ENCODE data around the gene FGFR4. TPM values are rescaled to one million over a fixed set of nuclear protein-coding genes. Genes with fewer than 3 reads are reported as not detected.

Gene FGFR4
- total RNA-seq, 4 donors from 2014 or later: 2.1 to 4.5 (median 3.8) TPM

GRCh38 chr5:177085985-177086653, 596 bp upstream of the FGFR4 start:
- DNase-seq (ENCODE audit: extremely low spot score): no peak
- intact Hi-C loops (cut with DNase I): no loop called here
- Histone ChIP-seq H3K9me3 (no peaks in the 10 kb centered on the region), H3K36me3 (no peaks in the 10 kb centered on the region), H3K4me1 (peaks cover 14 to 33% (median 27%) of the 10 kb centered on the region in 4 donors), H3K4me3 (peak overlapping the region in 3 of 4 donors; percentile 48 to 60 (median 51)), H3K27me3 (peaks cover 0 to 73% (median 11%) of the 10 kb centered on the region in 4 donors), H3K27ac (replicated peaks in 1 of 4) (no peak overlapping the region)
- WGBS: 52% methylated on average over 13 of the region's 13 CpGs
- TF ChIP-seq CTCF (IDR thresholded peaks at IDR 0.05): no peak
- TF ChIP-seq EP300 (IDR thresholded peaks at IDR 0.05): no peak
- TF ChIP-seq POLR2AphosphoS5 (IDR thresholded peaks at IDR 0.05): no peak
- TF ChIP-seq POLR2A (IDR thresholded peaks at IDR 0.05; ENCODE audit: low read depth): no peak

GRCh38 chr5:177087398-177088005, 787 bp downstream of the FGFR4 start:
- intact Hi-C loops (cut with DNase I): no loop called here
- Histone ChIP-seq H3K9me3 (no peaks in the 10 kb centered on the region), H3K36me3 (no peaks in the 10 kb centered on the region), H3K4me1 (peaks cover 14 to 33% (median 27%) of the 10 kb centered on the region in 4 donors), H3K27me3 (peaks cover 0 to 83% (median 11%) of the 10 kb centered on the region in 4 donors), H3K27ac (replicated peaks in 1 of 4) (no peak overlapping the region), H3K4me3 (peak overlapping the region; percentile 47 to 60 (median 50))
- no peak for DNase-seq (ENCODE audit: extremely low spot score)
- WGBS: 71% methylated on average over 6 of the region's 23 CpGs
- no peak for TF ChIP-seq POLR2AphosphoS5 (IDR thresholded peaks at IDR 0.05)
- TF ChIP-seq POLR2A (IDR thresholded peaks at IDR 0.05; ENCODE audit: low read depth): no peak
- no peak for TF ChIP-seq EP300 (IDR thresholded peaks at IDR 0.05)
- no peak for TF ChIP-seq CTCF (IDR thresholded peaks at IDR 0.05)

GRCh38 chr5:177089127-177089526, 2.4 kb downstream of the FGFR4 start:
- Histone ChIP-seq H3K9me3 (no peaks in the 10 kb centered on the region), H3K4me3 (no peak overlapping the region), H3K4me1 (peaks cover 14 to 39% (median 34%) of the 10 kb centered on the region in 4 donors), H3K27ac (replicated peaks in 1 of 4) (no peak overlapping the region), H3K36me3 (no peaks in the 10 kb centered on the region), H3K27me3 (peaks cover 0 to 76% (median 11%) of the 10 kb centered on the region in 4 donors)
- TF ChIP-seq EP300 (IDR thresholded peaks at IDR 0.05) (no peak), POLR2A (IDR thresholded peaks at IDR 0.05; ENCODE audit: low read depth) (no peak), CTCF (IDR thresholded peaks at IDR 0.05) (no peak), POLR2AphosphoS5 (IDR thresholded peaks at IDR 0.05) (no peak)
- DNase-seq (ENCODE audit: extremely low spot score): no peak
- intact Hi-C loops (cut with DNase I): no loop called here
- WGBS: 56% methylated on average over 3 of the region's 5 CpGs

- TF ChIP-seq POLR2A (IDR thresholded peaks at IDR 0.05; ENCODE audit: low read depth) (no peak), EP300 (IDR thresholded peaks at IDR 0.05) (no peak), POLR2AphosphoS5 (IDR thresholded peaks at IDR 0.05) (no peak)
- Histone ChIP-seq H3K27ac (replicated peaks in 1 of 4) (peak overlapping the region in 1 of 4 donors; percentile 36), H3K27me3 (peaks cover 0 to 74% (median 11%) of the 10 kb centered on the region in 4 donors), H3K4me1 (peaks cover 14 to 47% (median 43%) of the 10 kb centered on the region in 4 donors), H3K36me3 (no peaks in the 10 kb centered on the region), H3K9me3 (no peaks in the 10 kb centered on the region), H3K4me3 (no peak overlapping the region)
- WGBS: 85% methylated on average over 15 of the region's 21 CpGs
- intact Hi-C loops (cut with DNase I): no loop called here
- no peak for DNase-seq (ENCODE audit: extremely low spot score)
Measured at GRCh38 chr5:177089825-177090641, 3.3 kb downstream of the FGFR4 start.

- DNase-seq (ENCODE audit: extremely low spot score): no peak
- Histone ChIP-seq H3K36me3 (no peaks in the 10 kb centered on the region), H3K4me3 (no peak overlapping the region), H3K27me3 (peaks cover 0 to 67% (median 11%) of the 10 kb centered on the region in 4 donors), H3K27ac (replicated peaks in 1 of 4) (no peak overlapping the region), H3K9me3 (no peaks in the 10 kb centered on the region), H3K4me1 (peaks cover 21 to 55% (median 51%) of the 10 kb centered on the region in 4 donors)
- intact Hi-C loops (cut with DNase I): no loop called here
- no peak for TF ChIP-seq CTCF (IDR thresholded peaks at IDR 0.05)
- no peak for TF ChIP-seq POLR2A (IDR thresholded peaks at IDR 0.05; ENCODE audit: low read depth)
- 97% methylated on average over 10 of the region's 13 CpGs for WGBS
Measured at GRCh38 chr5:177090813-177091212, 4.1 kb downstream of the FGFR4 start.

Data from esophagus muscularis mucosa (tissue), 4 donors.